ENCODE measurements around the gene APEX1. TPM values are rescaled to one million over a fixed set of nuclear protein-coding genes. Genes with fewer than 3 reads are reported as not detected.
A peak's percentile ranks its signal among the peaks of the same experiment; 100 is the strongest.

APEX1 gene
- total RNA-seq, 6 experiments from 2014 or later = 50.2 to 87.0 (median 59.8) TPM

DNA sequence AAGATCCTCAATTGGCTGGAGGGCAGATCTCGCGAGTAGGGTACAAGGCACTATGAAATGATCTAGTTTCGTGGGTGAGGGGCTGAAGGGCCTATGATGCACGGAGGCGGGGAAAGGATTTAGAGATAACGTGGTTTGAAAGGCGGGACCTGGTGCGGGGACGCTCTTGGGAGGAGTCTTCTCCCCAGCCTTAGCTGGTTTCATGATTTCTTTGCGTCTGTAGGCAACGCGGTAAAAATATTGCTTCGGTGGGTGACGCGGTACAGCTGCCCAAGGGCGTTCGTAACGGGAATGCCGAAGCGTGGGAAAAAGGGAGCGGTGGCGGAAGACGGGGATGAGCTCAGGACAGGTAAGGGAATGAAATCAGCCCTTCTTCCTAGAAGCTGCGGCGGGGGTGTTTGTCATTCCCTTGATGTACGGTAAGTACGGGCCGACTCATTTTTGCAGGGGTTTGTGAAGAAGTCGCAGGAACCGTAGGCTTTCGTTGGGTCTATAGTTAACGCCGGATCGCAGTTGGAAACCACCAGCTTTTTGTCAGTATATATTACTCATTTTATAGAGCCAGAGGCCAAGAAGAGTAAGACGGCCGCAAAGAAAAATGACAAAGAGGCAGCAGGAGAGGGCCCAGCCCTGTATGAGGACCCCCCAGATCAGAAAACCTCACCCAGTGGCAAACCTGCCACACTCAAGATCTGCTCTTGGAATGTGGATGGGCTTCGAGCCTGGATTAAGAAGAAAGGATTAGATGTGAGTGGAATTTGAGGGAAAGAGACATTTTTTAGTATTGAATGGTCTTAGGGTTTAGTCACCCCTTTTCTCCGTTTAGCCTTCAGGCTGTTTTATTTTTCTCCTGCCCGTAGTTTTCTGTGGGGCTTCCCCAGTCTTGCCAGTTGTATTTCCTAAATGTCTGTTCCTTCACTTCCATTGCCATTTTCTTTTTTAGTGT is 602 bp downstream of the APEX1 start:
- H3K4me3 ChIP-seq = peak overlapping the region; percentile 69 to 81 (median 71)
- peak overlapping the region; percentile 78 to 89 (median 80) for H3K27ac ChIP-seq
- ATAC-seq = peak; percentile 55 to 74 (median 69)
- H3K36me3 ChIP-seq = peaks cover 0 to 53% (median 14%) of the 10 kb centered on the region in 4 donors
- peak in 1 of 3 donors; percentile 52 for DNase-seq
- H3K4me1 ChIP-seq = peaks cover 0 to 25% (median 12%) of the 10 kb centered on the region in 4 donors
- intact Hi-C loops (cut with DNase I) = no loop called here
- TF ChIP-seq POLR2A (IDR thresholded peaks at IDR 0.05) = no peak
- no peak for TF ChIP-seq CTCF (IDR thresholded peaks at IDR 0.05)
- H3K9me3 ChIP-seq = no peaks in the 10 kb centered on the region
- WGBS (ENCODE audit: insufficient coverage, low coverage, low lambda C conversion rate, missing lambda C conversion rate) = 3% methylated on average over 36 of the region's 39 CpGs
- H3K27me3 ChIP-seq = no peaks in the 10 kb centered on the region

DNA sequence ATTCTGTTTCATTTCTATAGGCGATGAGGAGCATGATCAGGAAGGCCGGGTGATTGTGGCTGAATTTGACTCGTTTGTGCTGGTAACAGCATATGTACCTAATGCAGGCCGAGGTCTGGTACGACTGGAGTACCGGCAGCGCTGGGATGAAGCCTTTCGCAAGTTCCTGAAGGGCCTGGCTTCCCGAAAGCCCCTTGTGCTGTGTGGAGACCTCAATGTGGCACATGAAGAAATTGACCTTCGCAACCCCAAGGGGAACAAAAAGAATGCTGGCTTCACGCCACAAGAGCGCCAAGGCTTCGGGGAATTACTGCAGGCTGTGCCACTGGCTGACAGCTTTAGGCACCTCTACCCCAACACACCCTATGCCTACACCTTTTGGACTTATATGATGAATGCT is 1.9 kb downstream of the APEX1 start:
- H3K4me1 ChIP-seq = peaks cover 0 to 27% (median 12%) of the 10 kb centered on the region in 4 donors
- ATAC-seq = no peak
- intact Hi-C loops (cut with DNase I) = no loop called here
- H3K27ac ChIP-seq = no peak overlapping the region
- no peak overlapping the region for H3K4me3 ChIP-seq
- H3K27me3 ChIP-seq = no peaks in the 10 kb centered on the region
- 50% methylated on average over 11 of the region's 13 CpGs for WGBS (ENCODE audit: insufficient coverage, low coverage, low lambda C conversion rate, missing lambda C conversion rate)
- no peak for DNase-seq
- TF ChIP-seq POLR2A (IDR thresholded peaks at IDR 0.05) (no peak), CTCF (IDR thresholded peaks at IDR 0.05) (no peak)
- no peaks in the 10 kb centered on the region for H3K9me3 ChIP-seq
- peaks cover 0 to 41% (median 14%) of the 10 kb centered on the region in 4 donors for H3K36me3 ChIP-seq

DNA sequence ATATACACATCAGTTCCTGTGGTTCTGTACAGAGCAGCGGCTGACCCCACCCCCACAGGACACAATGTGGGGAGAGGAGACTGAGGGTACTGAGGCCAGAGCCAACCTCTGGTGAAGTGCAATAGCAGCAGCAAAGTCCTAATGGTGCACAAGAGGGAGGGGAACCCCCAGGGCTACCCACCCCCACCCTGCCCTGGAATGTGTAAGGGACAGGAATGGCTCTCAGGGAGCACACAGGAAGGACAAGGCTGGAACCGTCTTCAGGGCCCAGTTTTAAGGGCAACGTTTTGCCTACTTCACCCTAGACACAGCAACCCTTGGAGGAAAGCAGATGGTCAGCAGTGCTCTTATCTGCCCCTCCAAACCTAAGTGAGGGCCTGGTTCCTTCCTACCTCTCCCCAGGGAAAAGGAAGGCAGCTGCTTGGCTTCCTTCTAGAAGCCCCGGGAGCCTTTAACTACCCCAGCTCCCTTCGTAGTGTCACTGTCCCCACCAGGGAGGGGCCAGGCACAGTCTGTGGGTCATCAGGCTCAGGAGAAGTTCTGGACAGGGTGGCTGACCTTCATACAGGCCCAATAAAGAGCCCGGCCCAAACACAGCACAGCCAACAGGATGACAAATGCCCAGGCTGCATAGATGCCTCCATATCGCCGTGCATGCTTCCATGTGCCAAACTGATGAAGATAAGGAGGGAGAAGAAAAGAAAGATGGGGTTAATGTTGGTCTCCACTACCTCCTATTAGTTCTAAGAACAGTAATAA is 3.2 kb downstream of the APEX1 start:
- H3K27me3 ChIP-seq = no peaks in the 10 kb centered on the region
- intact Hi-C loops (cut with DNase I) = no loop called here
- 54% methylated on average over 3 of the region's 8 CpGs for WGBS (ENCODE audit: insufficient coverage, low coverage, low lambda C conversion rate, missing lambda C conversion rate)
- H3K4me1 ChIP-seq = peaks cover 0 to 27% (median 12%) of the 10 kb centered on the region in 4 donors
- H3K4me3 ChIP-seq = no peak overlapping the region
- DNase-seq = no peak
- no peak overlapping the region for H3K27ac ChIP-seq
- peaks cover 0 to 37% (median 14%) of the 10 kb centered on the region in 4 donors for H3K36me3 ChIP-seq
- TF ChIP-seq CTCF (IDR thresholded peaks at IDR 0.05) = no peak
- no peak for TF ChIP-seq POLR2A (IDR thresholded peaks at IDR 0.05)
- no peak for ATAC-seq
- H3K9me3 ChIP-seq = no peaks in the 10 kb centered on the region

GRCh38 chr14:20460458-20461224 is 5.6 kb downstream of the APEX1 start:
- Histone ChIP-seq H3K36me3 (peaks cover 0 to 37% (median 14%) of the 10 kb centered on the region in 4 donors), H3K9me3 (no peaks in the 10 kb centered on the region), H3K4me1 (peaks cover 0 to 20% (median 8%) of the 10 kb centered on the region in 4 donors), H3K27me3 (no peaks in the 10 kb centered on the region), H3K27ac (peak overlapping the region; percentile 84 to 85 (median 84)), H3K4me3 (peak overlapping the region; percentile 72 to 81 (median 79))
- ATAC-seq = peak in 3 of 4 donors; percentile 0 to 1 (median 1)
- 7% methylated on average over 10 of the region's 32 CpGs for WGBS (ENCODE audit: insufficient coverage, low coverage, low lambda C conversion rate, missing lambda C conversion rate)
- TF ChIP-seq POLR2A (IDR thresholded peaks at IDR 0.05) (no peak), CTCF (IDR thresholded peaks at IDR 0.05) (no peak)
- intact Hi-C loops (cut with DNase I) = no loop called here
- peak in 1 of 3 donors; percentile 29 for DNase-seq

Measured in right lobe of liver (tissue), 6 donors.